Esophagus squamous epithelium (tissue), 5 donors: ENCODE data around the gene FAM114A1. TPM values are rescaled to one million over a fixed set of nuclear protein-coding genes. Genes with fewer than 3 reads are reported as not detected.

Experiments
- DNase-seq: peaks from one replicate; lab custom pipeline; 2025; lab: John Stamatoyannopoulos, UW
- H3K27ac ChIP-seq, 4 donors: fragments of 200-600 bp; sonication (generic); one replicate each; pipeline ENCODE4 v1.5.1; 2016 to 2019; ENCODE audit warnings: mild to moderate bottlenecking in 1 of 4
- H3K27me3 ChIP-seq, 4 donors: fragments of 200-600 bp; sonication (generic); 1 replicate in 3 of 4; 2 replicates in 1 of 4; pipeline versions ENCODE4 v1.5.1 to v1.6.0; 2017 to 2021; ENCODE audit warnings: antibody characterized with exemption in 1 of 4
- H3K36me3 ChIP-seq, 3 donors: fragments of 200-600 bp; sonication (generic); one replicate each; pipeline ENCODE4 v1.5.1; 2016 to 2019
- H3K4me1 ChIP-seq, 3 donors: fragments of 200-600 bp; sonication (generic); one replicate each; pipeline ENCODE4 v1.5.1; 2017 to 2019
- H3K4me3 ChIP-seq, 4 donors: fragments of 200-600 bp; sonication (generic); 1 replicate in 3 of 4; 2 replicates in 1 of 4; pipeline ENCODE4 v1.5.1; 2016 to 2019; ENCODE audit warnings: mild to moderate bottlenecking in 2 of 4, moderate library complexity in 1 of 4
- H3K9me3 ChIP-seq, 3 donors: fragments of 200-600 bp; sonication (generic); one replicate each; pipeline ENCODE4 v1.5.1; 2016 to 2019
- CTCF ChIP-seq, 6 experiments: fragments of 450-650 bp in 4 of 6; fragments of 200-600 bp in 2 of 6; sonication (generic) in 2 of 6; IDR thresholded peaks; one replicate each; pipeline ENCODE4 v1.5.1; 2016 to 2019; ENCODE audit warnings: antibody characterized with exemption in 6 of 6, mild to moderate bottlenecking in 4 of 6, moderate library complexity in 4 of 6
- POLR2A ChIP-seq, 4 donors: fragments of 450-650 bp; IDR thresholded peaks; one replicate each; pipeline ENCODE4 v1.6.1; 2017; ENCODE audit warnings: antibody characterized with exemption in 4 of 4, mild to moderate bottlenecking in 4 of 4, moderate library complexity in 3 of 4
- WGBS, 2 donors: methylation state at CpG; one replicate each; pipeline ENCODE4 v1.1.5; 2018; 5-methylcytosine and 5-hydroxymethylcytosine counted together
- intact Hi-C: fragments of 100-400 bp; cut with DNase I; formaldehyde crosslinking; loops from one replicate; pipeline ENCODE4 v1.15.0; 2022
- total RNA-seq, 4 donors: library from RNA; depleted of rRNA; stranded (reverse); fragments of >200 nt; gene quantifications; one replicate each; pipeline ENCODE4 v1.1.0, GENCODE V29; 2016
- donor health status: DM: yes; HTN: yes; CAD: no.

FAM114A1 gene
- total RNA-seq, 4 donors from 2014 or later: 36.7 to 80.9 (median 69.2) TPM

GRCh38 chr4:38904682-38905081 lies 37.1 kb downstream of the FAM114A1 start:
- Histone ChIP-seq H3K4me1 (no peaks in the 10 kb centered on the region), H3K4me3 (no peak overlapping the region), H3K9me3 (no peaks in the 10 kb centered on the region), H3K36me3 (peaks cover 5 to 56% (median 15%) of the 10 kb centered on the region in 3 donors), H3K27ac (no peak overlapping the region), H3K27me3 (no peaks in the 10 kb centered on the region)
- WGBS, 2 donors: 94 to 97% methylated on average over 3 of the region's 3 CpGs
- no peak for DNase-seq
- no peak for TF ChIP-seq POLR2A (IDR thresholded peaks at IDR 0.05)
- TF ChIP-seq CTCF (IDR thresholded peaks at IDR 0.05): no peak
- intact Hi-C loops: loop anchor here (5.0 kb wide), 1 partner anchor 233 kb away; no protein-coding TSS in a partner anchor

- Histone ChIP-seq H3K9me3 (no peaks in the 10 kb centered on the region), H3K27ac (peak overlapping the region in 1 of 4 donors; percentile 7), H3K27me3 (no peaks in the 10 kb centered on the region), H3K4me1 (no peaks in the 10 kb centered on the region), H3K4me3 (no peak overlapping the region), H3K36me3 (peaks cover 5 to 68% (median 22%) of the 10 kb centered on the region in 3 donors)
- DNase-seq: no peak
- intact Hi-C loops: no loop called here
- TF ChIP-seq POLR2A (IDR thresholded peaks at IDR 0.05): no peak
- no peak for TF ChIP-seq CTCF (IDR thresholded peaks at IDR 0.05)
- 54 to 68% methylated on average over 10 of the region's 10 CpGs for WGBS, 2 donors
Observed at GRCh38 chr4:38905652-38906385, 38.2 kb downstream of the FAM114A1 start.

- no peak overlapping the region for H3K4me3 ChIP-seq
- H3K36me3 ChIP-seq: peaks cover 5 to 87% (median 23%) of the 10 kb centered on the region in 3 donors
- intact Hi-C loops: no loop called here
Observed at GRCh38 chr4:38907696-38908270, 40.2 kb downstream of the FAM114A1 start.

GRCh38 chr4:38909015-38909414 lies 41.4 kb downstream of the FAM114A1 start:
- Histone ChIP-seq H3K4me3 (no peak overlapping the region), H3K36me3 (peaks cover 5 to 98% (median 23%) of the 10 kb centered on the region in 3 donors), H3K27ac (no peak overlapping the region), H3K9me3 (no peaks in the 10 kb centered on the region), H3K27me3 (no peaks in the 10 kb centered on the region), H3K4me1 (no peaks in the 10 kb centered on the region)
- no peak for TF ChIP-seq POLR2A (IDR thresholded peaks at IDR 0.05)
- TF ChIP-seq CTCF (IDR thresholded peaks at IDR 0.05): no peak
- no peak for DNase-seq
- intact Hi-C loops: no loop called here
- WGBS, 2 donors: 88 to 91% methylated on average over 3 of the region's 3 CpGs

More at GRCh38 chr4:38907696-38908270, 40.2 kb downstream of the FAM114A1 start:
- Histone ChIP-seq H3K27me3 (no peaks in the 10 kb centered on the region), H3K4me1 (no peaks in the 10 kb centered on the region), H3K9me3 (no peaks in the 10 kb centered on the region), H3K27ac (no peak overlapping the region)
- DNase-seq: no peak
- no peak for TF ChIP-seq CTCF (IDR thresholded peaks at IDR 0.05)
- TF ChIP-seq POLR2A (IDR thresholded peaks at IDR 0.05): no peak

- DNase-seq: no peak
- WGBS, 2 donors: 95 to 98% methylated on average over 4 of the region's 4 CpGs
- H3K4me3 ChIP-seq: no peak overlapping the region
- no peaks in the 10 kb centered on the region for H3K9me3 ChIP-seq
- H3K36me3 ChIP-seq: peaks cover 5 to 100% (median 23%) of the 10 kb centered on the region in 3 donors
- no peak overlapping the region for H3K27ac ChIP-seq
- no peaks in the 10 kb centered on the region for H3K27me3 ChIP-seq
- TF ChIP-seq CTCF (IDR thresholded peaks at IDR 0.05) (no peak), POLR2A (IDR thresholded peaks at IDR 0.05) (no peak)
- H3K4me1 ChIP-seq: no peaks in the 10 kb centered on the region
- intact Hi-C loops: no loop called here
Observed at GRCh38 chr4:38911257-38911656, 43.7 kb downstream of the FAM114A1 start.
